WTC11 (cell line): ENCODE data around the gene CYB561D2. TPM values are rescaled to one million over a fixed set of nuclear protein-coding genes. Genes with fewer than 3 reads are reported as not detected.
A peak's percentile ranks its signal among the peaks of the same experiment; 100 is the strongest.

ENCODE experiments used
- CREM ChIP-seq: sonication (generic); formaldehyde crosslinking; IDR thresholded peaks from 2 replicates; pipeline ENCODE4 v1.8.1; 2022; ENCODE audit warnings: mild to moderate bottlenecking, missing genetic modification reagents, moderate library complexity
- ELF4 ChIP-seq: sonication (generic); formaldehyde crosslinking; IDR thresholded peaks from 2 replicates; pipeline ENCODE4 v1.8.1; 2022; ENCODE audit warnings: low read depth, mild to moderate bottlenecking, moderate library complexity, missing genetic modification reagents
- EMX1 ChIP-seq: fragments of 250-450 bp; sonication (Bioruptor Pico); IDR thresholded peaks from 2 replicates; pipeline ENCODE4 v1.8.0; 2021; ENCODE audit warnings: mild to moderate bottlenecking
- ESRRA ChIP-seq: sonication (generic); formaldehyde crosslinking; IDR thresholded peaks from 2 replicates; pipeline ENCODE4 v1.8.1; 2022; ENCODE audit warnings: mild to moderate bottlenecking, missing genetic modification reagents, borderline replicate concordance
- FOXP1 ChIP-seq: sonication (generic); formaldehyde crosslinking; IDR thresholded peaks from 2 replicates; pipeline ENCODE4 v1.8.0; 2022; ENCODE audit warnings: missing genetic modification reagents, mild to moderate bottlenecking, moderate library complexity, borderline replicate concordance
- GTF2I ChIP-seq: fragments of 250-450 bp; sonication (Bioruptor Pico); conservative IDR thresholded peaks from 2 replicates; pipeline ENCODE4 v1.4.0; 2021; ENCODE audit warnings: mild to moderate bottlenecking
- IRF2 ChIP-seq: sonication (generic); formaldehyde crosslinking; IDR thresholded peaks from 2 replicates; pipeline ENCODE4 v1.8.0; 2022; ENCODE audit warnings: low read depth, missing genetic modification reagents, borderline replicate concordance
- JAZF1 ChIP-seq: fragments of 250-450 bp; sonication (Bioruptor Pico); IDR thresholded peaks from 2 replicates; pipeline ENCODE4 v1.9.0; 2021; ENCODE audit warnings: moderate library complexity, mild to moderate bottlenecking, inconsistent platforms
- JUN ChIP-seq: sonication (generic); formaldehyde crosslinking; IDR thresholded peaks from 2 replicates; pipeline ENCODE4 v1.8.0; 2023; ENCODE audit warnings: mild to moderate bottlenecking, missing genetic modification reagents
- MYBL2 ChIP-seq: sonication (generic); formaldehyde crosslinking; IDR thresholded peaks from 2 replicates; pipeline ENCODE4 v1.8.1; 2023; ENCODE audit warnings: mild to moderate bottlenecking, moderate library complexity, missing genetic modification reagents
- OVOL2 ChIP-seq: fragments of 250-450 bp; sonication (Bioruptor Pico); IDR thresholded peaks from 2 replicates; pipeline ENCODE4 v1.9.0; 2021; ENCODE audit warnings: mild to moderate bottlenecking, borderline replicate concordance
- RORB ChIP-seq: fragments of 250-450 bp; sonication (Bioruptor Pico); IDR thresholded peaks from 2 replicates; pipeline ENCODE4 v1.9.0; 2021; ENCODE audit warnings: mild to moderate bottlenecking
- TCF7 ChIP-seq: sonication (generic); formaldehyde crosslinking; IDR thresholded peaks from 2 replicates; pipeline ENCODE4 v1.8.0; 2022; ENCODE audit warnings: mild to moderate bottlenecking, low read depth, missing genetic modification reagents, moderate library complexity
- ZNF121 ChIP-seq: sonication (generic); formaldehyde crosslinking; IDR thresholded peaks from 2 replicates; pipeline ENCODE4 v1.8.0; 2023; ENCODE audit warnings: missing genetic modification reagents
- ZNF138 ChIP-seq: sonication (generic); formaldehyde crosslinking; conservative IDR thresholded peaks from 2 replicates; pipeline ENCODE4 v1.8.1; 2022; ENCODE audit warnings: mild to moderate bottlenecking, moderate library complexity, missing genetic modification reagents
- ZNF219 ChIP-seq: sonication (generic); formaldehyde crosslinking; IDR thresholded peaks from 2 replicates; pipeline ENCODE4 v1.8.0; 2023; ENCODE audit warnings: missing genetic modification reagents, mild to moderate bottlenecking, borderline replicate concordance
- ZNF263 ChIP-seq: sonication (generic); formaldehyde crosslinking; IDR thresholded peaks from 2 replicates; pipeline ENCODE4 v1.8.1; 2022; ENCODE audit warnings: low read depth, mild to moderate bottlenecking, moderate library complexity, missing genetic modification reagents
- ZNF396 ChIP-seq: fragments of 250-450 bp; sonication (Bioruptor Pico); IDR thresholded peaks from 2 replicates; pipeline ENCODE4 v1.8.0; 2021; ENCODE audit warnings: mild to moderate bottlenecking, moderate library complexity, borderline replicate concordance
- ZNF416 ChIP-seq: fragments of 250-450 bp; sonication (Bioruptor Pico); IDR thresholded peaks from 2 replicates; pipeline ENCODE4 v1.9.0; 2021; ENCODE audit warnings: mild to moderate bottlenecking, inconsistent platforms
- ZNF671 ChIP-seq: fragments of 250-450 bp; sonication (Bioruptor Pico); IDR thresholded peaks from 2 replicates; pipeline ENCODE4 v1.8.0; 2021; ENCODE audit warnings: mild to moderate bottlenecking
- total RNA-seq: library from RNA; stranded (reverse); gene quantifications from 3 replicates; pipeline ENCODE4 v1.2.3, GENCODE V29; 2021
- TF ChIP-seq, protein P1 (sequence below): sonication (generic); formaldehyde crosslinking; IDR thresholded peaks from 2 replicates; pipeline ENCODE4 v1.8.1; 2023; ENCODE audit warnings: mild to moderate bottlenecking, missing genetic modification reagents, moderate library complexity
- TF ChIP-seq, protein P2 (sequence below): sonication (generic); formaldehyde crosslinking; IDR thresholded peaks from 2 replicates; pipeline ENCODE4 v1.8.0; 2022; ENCODE audit warnings: missing genetic modification reagents
- TF ChIP-seq, protein P3 (sequence below): fragments of 250-450 bp; sonication (Bioruptor Pico); IDR thresholded peaks from 2 replicates; pipeline ENCODE4 v1.9.0; 2021; ENCODE audit warnings: moderate library complexity, mild to moderate bottlenecking, inconsistent platforms, borderline replicate concordance
- TF ChIP-seq, protein P4 (sequence below): sonication (generic); formaldehyde crosslinking; IDR thresholded peaks from 2 replicates; pipeline ENCODE4 v1.8.1; 2023; ENCODE audit warnings: mild to moderate bottlenecking, missing genetic modification reagents, moderate library complexity
- TF ChIP-seq, protein P5 (sequence below): sonication (generic); formaldehyde crosslinking; IDR thresholded peaks from 2 replicates; pipeline ENCODE4 v1.8.0; 2022; ENCODE audit warnings: mild to moderate bottlenecking, missing genetic modification reagents
- TF ChIP-seq, protein P6 (sequence below): fragments of 250-450 bp; sonication (Bioruptor Pico); IDR thresholded peaks from 2 replicates; pipeline ENCODE4 v1.8.0; 2021; ENCODE audit warnings: mild to moderate bottlenecking
- TF ChIP-seq, protein P7 (sequence below): sonication (generic); formaldehyde crosslinking; IDR thresholded peaks from 2 replicates; pipeline ENCODE4 v1.8.1; 2023; ENCODE audit warnings: mild to moderate bottlenecking, missing genetic modification reagents
- TF ChIP-seq, protein P8 (sequence below): sonication (generic); formaldehyde crosslinking; IDR thresholded peaks from 2 replicates; pipeline ENCODE4 v1.8.1; 2022; ENCODE audit warnings: mild to moderate bottlenecking, missing genetic modification reagents, moderate library complexity, borderline replicate concordance

The CYB561D2 gene
- total RNA-seq, 1 experiment from 2014 or later: 9.8 TPM

DNA sequence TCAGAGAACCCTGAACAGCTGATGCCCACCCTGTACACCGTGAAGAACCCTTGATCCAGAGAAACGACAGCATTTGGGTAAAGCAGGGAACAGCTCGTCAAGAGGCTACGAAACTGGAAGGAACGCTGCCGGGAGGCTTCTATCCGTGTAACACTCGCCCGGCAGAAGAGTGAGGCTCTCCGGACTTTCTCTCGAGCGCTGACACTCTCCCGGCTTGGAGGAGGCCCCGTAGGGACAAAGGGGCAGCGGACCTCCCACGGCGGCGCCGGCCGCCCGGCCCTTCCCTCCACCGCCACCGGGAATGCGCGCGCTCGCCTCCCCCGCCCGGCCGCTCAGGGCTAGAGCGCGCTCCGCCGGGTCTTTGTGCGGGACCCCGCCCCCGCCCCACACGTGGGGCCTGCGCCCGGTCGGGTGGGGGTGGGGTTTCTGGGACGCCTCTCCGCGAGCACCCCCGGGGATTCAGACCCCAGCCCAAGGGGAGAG, 29.8 kb upstream of the CYB561D2 start (continued):
- TF ChIP-seq ZNF396 (no peak), ESRRA (no peak), MYBL2 (CRISPR knock-in tag) (0 out of 2 replicates have a peak, but pooled peaks have one; percentile 36), IRF2 (CRISPR knock-in tag) (no peak), GTF2I (CRISPR knock-in tag) (no peak), JAZF1 (CRISPR knock-in tag) (no peak), OVOL2 (CRISPR knock-in tag) (no peak), ZNF138 (no peak), ZNF671 (no peak), ZNF263 (CRISPR knock-in tag) (0 out of 2 replicates have a peak, but pooled peaks have one; percentile 13), RORB (no peak), ZNF219 (CRISPR knock-in tag) (no peak), FOXP1 (CRISPR knock-in tag) (peak; percentile 79; the same call in 1 of the 2 replicates), CREM (CRISPR knock-in tag) (no peak), ZNF121 (CRISPR knock-in tag) (no peak), TCF7 (CRISPR knock-in tag) (no peak), ELF4 (CRISPR knock-in tag) (no peak), JUN (no peak), EMX1 (CRISPR knock-in tag) (no peak), ZNF416 (CRISPR knock-in tag) (no peak)
- TF ChIP-seq, protein P1, sequence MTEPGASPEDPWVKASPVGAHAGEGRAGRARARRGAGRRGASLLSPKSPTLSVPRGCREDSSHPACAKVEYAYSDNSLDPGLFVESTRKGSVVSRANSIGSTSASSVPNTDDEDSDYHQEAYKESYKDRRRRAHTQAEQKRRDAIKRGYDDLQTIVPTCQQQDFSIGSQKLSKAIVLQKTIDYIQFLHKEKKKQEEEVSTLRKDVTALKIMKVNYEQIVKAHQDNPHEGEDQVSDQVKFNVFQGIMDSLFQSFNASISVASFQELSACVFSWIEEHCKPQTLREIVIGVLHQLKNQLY (CRISPR knock-in tag): no peak
- TF ChIP-seq, protein P2, sequence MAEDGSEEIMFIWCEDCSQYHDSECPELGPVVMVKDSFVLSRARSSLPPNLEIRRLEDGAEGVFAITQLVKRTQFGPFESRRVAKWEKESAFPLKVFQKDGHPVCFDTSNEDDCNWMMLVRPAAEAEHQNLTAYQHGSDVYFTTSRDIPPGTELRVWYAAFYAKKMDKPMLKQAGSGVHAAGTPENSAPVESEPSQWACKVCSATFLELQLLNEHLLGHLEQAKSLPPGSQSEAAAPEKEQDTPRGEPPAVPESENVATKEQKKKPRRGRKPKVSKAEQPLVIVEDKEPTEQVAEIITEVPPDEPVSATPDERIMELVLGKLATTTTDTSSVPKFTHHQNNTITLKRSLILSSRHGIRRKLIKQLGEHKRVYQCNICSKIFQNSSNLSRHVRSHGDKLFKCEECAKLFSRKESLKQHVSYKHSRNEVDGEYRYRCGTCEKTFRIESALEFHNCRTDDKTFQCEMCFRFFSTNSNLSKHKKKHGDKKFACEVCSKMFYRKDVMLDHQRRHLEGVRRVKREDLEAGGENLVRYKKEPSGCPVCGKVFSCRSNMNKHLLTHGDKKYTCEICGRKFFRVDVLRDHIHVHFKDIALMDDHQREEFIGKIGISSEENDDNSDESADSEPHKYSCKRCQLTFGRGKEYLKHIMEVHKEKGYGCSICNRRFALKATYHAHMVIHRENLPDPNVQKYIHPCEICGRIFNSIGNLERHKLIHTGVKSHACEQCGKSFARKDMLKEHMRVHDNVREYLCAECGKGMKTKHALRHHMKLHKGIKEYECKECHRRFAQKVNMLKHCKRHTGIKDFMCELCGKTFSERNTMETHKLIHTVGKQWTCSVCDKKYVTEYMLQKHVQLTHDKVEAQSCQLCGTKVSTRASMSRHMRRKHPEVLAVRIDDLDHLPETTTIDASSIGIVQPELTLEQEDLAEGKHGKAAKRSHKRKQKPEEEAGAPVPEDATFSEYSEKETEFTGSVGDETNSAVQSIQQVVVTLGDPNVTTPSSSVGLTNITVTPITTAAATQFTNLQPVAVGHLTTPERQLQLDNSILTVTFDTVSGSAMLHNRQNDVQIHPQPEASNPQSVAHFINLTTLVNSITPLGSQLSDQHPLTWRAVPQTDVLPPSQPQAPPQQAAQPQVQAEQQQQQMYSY (CRISPR knock-in tag): no peak
- TF ChIP-seq, protein P3, sequence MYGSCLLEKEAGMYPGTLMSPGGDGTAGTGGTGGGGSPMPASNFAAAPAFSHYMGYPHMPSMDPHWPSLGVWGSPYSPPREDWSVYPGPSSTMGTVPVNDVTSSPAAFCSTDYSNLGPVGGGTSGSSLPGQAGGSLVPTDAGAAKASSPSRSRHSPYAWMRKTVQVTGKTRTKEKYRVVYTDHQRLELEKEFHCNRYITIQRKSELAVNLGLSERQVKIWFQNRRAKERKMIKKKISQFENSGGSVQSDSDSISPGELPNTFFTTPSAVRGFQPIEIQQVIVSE: no peak
- TF ChIP-seq, protein P4, sequence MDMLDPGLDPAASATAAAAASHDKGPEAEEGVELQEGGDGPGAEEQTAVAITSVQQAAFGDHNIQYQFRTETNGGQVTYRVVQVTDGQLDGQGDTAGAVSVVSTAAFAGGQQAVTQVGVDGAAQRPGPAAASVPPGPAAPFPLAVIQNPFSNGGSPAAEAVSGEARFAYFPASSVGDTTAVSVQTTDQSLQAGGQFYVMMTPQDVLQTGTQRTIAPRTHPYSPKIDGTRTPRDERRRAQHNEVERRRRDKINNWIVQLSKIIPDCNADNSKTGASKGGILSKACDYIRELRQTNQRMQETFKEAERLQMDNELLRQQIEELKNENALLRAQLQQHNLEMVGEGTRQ (CRISPR knock-in tag): peak; percentile 81
- TF ChIP-seq, protein P5, sequence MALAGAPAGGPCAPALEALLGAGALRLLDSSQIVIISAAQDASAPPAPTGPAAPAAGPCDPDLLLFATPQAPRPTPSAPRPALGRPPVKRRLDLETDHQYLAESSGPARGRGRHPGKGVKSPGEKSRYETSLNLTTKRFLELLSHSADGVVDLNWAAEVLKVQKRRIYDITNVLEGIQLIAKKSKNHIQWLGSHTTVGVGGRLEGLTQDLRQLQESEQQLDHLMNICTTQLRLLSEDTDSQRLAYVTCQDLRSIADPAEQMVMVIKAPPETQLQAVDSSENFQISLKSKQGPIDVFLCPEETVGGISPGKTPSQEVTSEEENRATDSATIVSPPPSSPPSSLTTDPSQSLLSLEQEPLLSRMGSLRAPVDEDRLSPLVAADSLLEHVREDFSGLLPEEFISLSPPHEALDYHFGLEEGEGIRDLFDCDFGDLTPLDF (CRISPR knock-in tag): no peak
- TF ChIP-seq, protein P6, sequence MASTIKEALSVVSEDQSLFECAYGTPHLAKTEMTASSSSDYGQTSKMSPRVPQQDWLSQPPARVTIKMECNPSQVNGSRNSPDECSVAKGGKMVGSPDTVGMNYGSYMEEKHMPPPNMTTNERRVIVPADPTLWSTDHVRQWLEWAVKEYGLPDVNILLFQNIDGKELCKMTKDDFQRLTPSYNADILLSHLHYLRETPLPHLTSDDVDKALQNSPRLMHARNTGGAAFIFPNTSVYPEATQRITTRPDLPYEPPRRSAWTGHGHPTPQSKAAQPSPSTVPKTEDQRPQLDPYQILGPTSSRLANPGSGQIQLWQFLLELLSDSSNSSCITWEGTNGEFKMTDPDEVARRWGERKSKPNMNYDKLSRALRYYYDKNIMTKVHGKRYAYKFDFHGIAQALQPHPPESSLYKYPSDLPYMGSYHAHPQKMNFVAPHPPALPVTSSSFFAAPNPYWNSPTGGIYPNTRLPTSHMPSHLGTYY (CRISPR knock-in tag): no peak
- TF ChIP-seq, protein P7, sequence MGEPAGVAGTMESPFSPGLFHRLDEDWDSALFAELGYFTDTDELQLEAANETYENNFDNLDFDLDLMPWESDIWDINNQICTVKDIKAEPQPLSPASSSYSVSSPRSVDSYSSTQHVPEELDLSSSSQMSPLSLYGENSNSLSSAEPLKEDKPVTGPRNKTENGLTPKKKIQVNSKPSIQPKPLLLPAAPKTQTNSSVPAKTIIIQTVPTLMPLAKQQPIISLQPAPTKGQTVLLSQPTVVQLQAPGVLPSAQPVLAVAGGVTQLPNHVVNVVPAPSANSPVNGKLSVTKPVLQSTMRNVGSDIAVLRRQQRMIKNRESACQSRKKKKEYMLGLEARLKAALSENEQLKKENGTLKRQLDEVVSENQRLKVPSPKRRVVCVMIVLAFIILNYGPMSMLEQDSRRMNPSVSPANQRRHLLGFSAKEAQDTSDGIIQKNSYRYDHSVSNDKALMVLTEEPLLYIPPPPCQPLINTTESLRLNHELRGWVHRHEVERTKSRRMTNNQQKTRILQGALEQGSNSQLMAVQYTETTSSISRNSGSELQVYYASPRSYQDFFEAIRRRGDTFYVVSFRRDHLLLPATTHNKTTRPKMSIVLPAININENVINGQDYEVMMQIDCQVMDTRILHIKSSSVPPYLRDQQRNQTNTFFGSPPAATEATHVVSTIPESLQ (CRISPR knock-in tag): no peak
- TF ChIP-seq, protein P8, sequence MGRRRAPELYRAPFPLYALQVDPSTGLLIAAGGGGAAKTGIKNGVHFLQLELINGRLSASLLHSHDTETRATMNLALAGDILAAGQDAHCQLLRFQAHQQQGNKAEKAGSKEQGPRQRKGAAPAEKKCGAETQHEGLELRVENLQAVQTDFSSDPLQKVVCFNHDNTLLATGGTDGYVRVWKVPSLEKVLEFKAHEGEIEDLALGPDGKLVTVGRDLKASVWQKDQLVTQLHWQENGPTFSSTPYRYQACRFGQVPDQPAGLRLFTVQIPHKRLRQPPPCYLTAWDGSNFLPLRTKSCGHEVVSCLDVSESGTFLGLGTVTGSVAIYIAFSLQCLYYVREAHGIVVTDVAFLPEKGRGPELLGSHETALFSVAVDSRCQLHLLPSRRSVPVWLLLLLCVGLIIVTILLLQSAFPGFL (CRISPR knock-in tag): no peak
